B cell (primary cell): Measurements from ENCODE around the gene PLAAT4. TPM values are rescaled to one million over a fixed set of nuclear protein-coding genes. Genes with fewer than 3 reads are reported as not detected.

Experiments
- ATAC-seq: fragments of 200-7000 bp; cut with Tn5 transposase; one replicate; pipeline ENCODE4 v1.10.0; 2021; ENCODE audit warnings: low read depth, mild to moderate bottlenecking, moderate number of reproducible peaks, moderate library complexity
- CTCF ChIA-PET: fragments of 350-600 bp; sonication (Branson Sonifier 250); formaldehyde crosslinking; loops from one replicate; lab custom pipeline; 2021; ENCODE audit warnings: antibody characterized with exemption, inconsistent platforms; lab: Charles Lee
- POLR2A ChIA-PET: fragments of 350-600 bp; sonication (Branson Sonifier 250); formaldehyde crosslinking; loops from one replicate; lab custom pipeline; 2021; ENCODE audit warnings: antibody characterized with exemption; lab: Charles Lee
- DNase-seq: peaks from one replicate; pipeline ENCODE4 v3.0.0; 2013
- H2AFZ ChIP-seq: 2 replicates; pipeline ENCODE4 v1.6.1; 2012; ENCODE audit warnings: mild to moderate bottlenecking, low read depth, low read length; ENCODE audit not compliant: insufficient read depth, poor library complexity, severe bottlenecking
- H3K27ac ChIP-seq, 2 donors: 1 replicate in 1 of 2; 2 replicates in 1 of 2; pipeline ENCODE4 v1.5.1; 2012 to 2013; ENCODE audit warnings: low read length in 2 of 2, mild to moderate bottlenecking in 2 of 2, moderate library complexity in 1 of 2
- H3K27me3 ChIP-seq, 4 experiments: fragments of 200-600 bp in 1 of 4; sonication (generic) in 1 of 4; replicated peaks in 1 of 4; 1 replicate in 2 of 4; 2 replicates in 2 of 4; pipeline versions ENCODE4 v1.6.1 to v1.7.0; 2013 to 2016; ENCODE audit warnings: low read length in 3 of 4, mild to moderate bottlenecking in 2 of 4, mixed read lengths in 1 of 4, moderate library complexity in 1 of 4; ENCODE audit not compliant: insufficient read depth in 4 of 4, control insufficient read depth in 3 of 4; ENCODE audit errors: control extremely low read depth in 1 of 4
- H3K36me3 ChIP-seq, 2 experiments: replicated peaks in 1 of 2; 1 replicate in 1 of 2; 2 replicates in 1 of 2; pipeline versions ENCODE4 v1.6.1 to v1.7.1; 2013; ENCODE audit warnings: low read length in 1 of 2; ENCODE audit not compliant: insufficient read depth in 2 of 2, control insufficient read depth in 1 of 2; ENCODE audit errors: control extremely low read depth in 1 of 2, extremely low read depth in 1 of 2
- H3K4me1 ChIP-seq, 2 donors: fragments of 200-600 bp in 1 of 2; sonication (generic) in 1 of 2; 1 replicate in 1 of 2; 2 replicates in 1 of 2; pipeline versions ENCODE4 v1.5.1 to v1.6.1; 2013 to 2017; ENCODE audit warnings: low read length in 2 of 2; ENCODE audit not compliant: control insufficient read depth in 2 of 2, insufficient read depth in 2 of 2
- H3K4me2 ChIP-seq: replicated peaks from 2 replicates; pipeline ENCODE3; 2012; ENCODE audit warnings: mild to moderate bottlenecking, low read depth, low read length; ENCODE audit not compliant: poor library complexity, severe bottlenecking
- H3K4me3 ChIP-seq, 5 experiments: fragments of 200-600 bp in 1 of 5; sonication (generic) in 1 of 5; 1 replicate in 3 of 5; 2 replicates in 2 of 5; pipeline versions ENCODE4 v1.5.1 to v1.7.0; 2011 to 2016; ENCODE audit warnings: low read length in 4 of 5, mild to moderate bottlenecking in 4 of 5, low read depth in 2 of 5, control low read depth in 1 of 5, moderate library complexity in 1 of 5; ENCODE audit not compliant: insufficient read depth in 1 of 5; ENCODE audit errors: control extremely low read depth in 1 of 5, extremely low read depth in 1 of 5
- H3K79me2 ChIP-seq: fragments of 200-600 bp; sonication (generic); one replicate; pipeline ENCODE4 v1.6.0; 2016; ENCODE audit warnings: low read length; ENCODE audit not compliant: control insufficient read depth, insufficient read depth
- H3K9ac ChIP-seq: fragments of 200-600 bp; sonication (generic); 2 replicates; pipeline ENCODE4 v1.6.1; 2017; ENCODE audit warnings: mild to moderate bottlenecking, low read length, moderate library complexity
- H3K9me3 ChIP-seq, 3 donors: one replicate each; pipeline versions ENCODE4 v1.6.1 to v1.7.1; 2013; ENCODE audit warnings: low read length in 2 of 3; ENCODE audit not compliant: control insufficient read depth in 2 of 3, insufficient read depth in 1 of 3; ENCODE audit errors: control extremely low read depth in 1 of 3
- H4K20me1 ChIP-seq: 2 replicates; pipeline ENCODE4 v1.6.0; 2012; ENCODE audit warnings: mild to moderate bottlenecking, low read length; ENCODE audit not compliant: insufficient read depth, control insufficient read depth, poor library complexity, severe bottlenecking
- H3K27ac Mint-ChIP-seq: one replicate; pipeline ENCODE4 v1.8.0; 2021; ENCODE audit warnings: mixed read lengths
- H3K27me3 Mint-ChIP-seq: one replicate; pipeline ENCODE4 v1.8.0; 2021; ENCODE audit warnings: mixed read lengths
- H3K4me1 Mint-ChIP-seq: one replicate; pipeline ENCODE4 v1.8.0; 2021; ENCODE audit warnings: mixed read lengths
- H3K4me3 Mint-ChIP-seq: one replicate; pipeline ENCODE4 v1.8.0; 2021; ENCODE audit warnings: mixed read lengths
- H3K9me3 Mint-ChIP-seq: one replicate; pipeline ENCODE4 v1.8.0; 2022; ENCODE audit warnings: mixed read lengths; ENCODE audit not compliant: insufficient read depth
- EZH2 ChIP-seq: IDR thresholded peaks from 2 replicates; pipeline ENCODE4 v1.6.1; 2012; ENCODE audit warnings: borderline replicate concordance, low read depth, mild to moderate bottlenecking, moderate library complexity, low read length; ENCODE audit not compliant: insufficient read depth, poor library complexity, severe bottlenecking
- WGBS: methylation state at CpG from one replicate; pipeline ENCODE4 v1.1.5; 2013; ENCODE audit warnings: missing lambda C conversion rate; ENCODE audit not compliant: insufficient coverage; 5-methylcytosine and 5-hydroxymethylcytosine counted together
- intact Hi-C: fragments of 100-400 bp; cut with micrococcal nuclease; formaldehyde crosslinking; loops from one replicate; pipeline ENCODE4 v1.10.0; 2022
- polyA plus RNA-seq: library from polyadenylated mRNA; depleted of rRNA; stranded (reverse); fragments of >200 nt; gene quantifications from 2 replicates; pipeline ENCODE4 v1.2.3, GENCODE V29; 2012
- total RNA-seq, 2 donors: library from RNA; stranded (reverse); fragments of 120-200 nt in 1 of 2; gene quantifications; 1 replicate in 1 of 2; 2 replicates in 1 of 2; pipeline versions ENCODE4 v1.2.3 to v1.2.4, GENCODE V29; 2013 to 2022
- TF ChIP-seq, protein P1 (sequence below): fragments of 200-600 bp; IDR thresholded peaks from one replicate; pipeline ENCODE4 v1.8.0; 2022; ENCODE audit warnings: antibody characterized with exemption, mild to moderate bottlenecking

Gene PLAAT4
- total and polyA plus RNA-seq, 2 donors (not counting 1 experiment from before 2014, with no cell fraction given) = 13.1 to 35.0 TPM

DNA sequence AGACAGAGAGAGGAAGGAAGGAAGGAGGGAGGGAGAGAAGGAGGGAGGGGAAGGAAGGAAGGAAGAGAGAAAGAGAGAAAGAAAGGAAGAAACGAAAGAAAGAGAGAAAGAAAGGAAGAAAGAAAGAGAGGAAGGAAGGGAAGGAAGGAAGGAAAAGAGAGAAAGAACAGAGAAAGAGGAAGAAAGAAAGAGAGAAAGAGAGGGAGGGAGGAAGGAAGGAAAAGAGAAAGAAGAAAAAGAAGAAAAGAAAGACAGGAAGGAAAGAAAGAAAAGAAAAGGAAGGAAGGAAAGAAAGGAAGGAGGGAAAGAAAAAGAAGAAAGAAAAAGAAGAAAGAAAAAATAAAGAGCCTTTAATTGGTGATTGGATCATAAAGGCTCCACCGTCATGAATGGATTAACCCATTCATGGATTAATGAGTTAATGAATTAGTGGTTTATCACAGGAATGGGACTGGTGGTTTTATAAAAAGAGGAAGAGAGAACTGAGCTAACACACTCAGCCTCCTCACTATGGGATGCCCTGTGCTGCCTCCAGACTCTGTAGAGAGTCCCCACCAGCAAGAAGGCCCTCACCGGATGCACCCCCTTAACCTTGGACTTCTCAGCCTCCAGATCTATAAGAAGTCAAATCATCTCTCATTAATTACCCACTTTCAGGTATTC lies 35.5 kb downstream of the PLAAT4 start:
- intact Hi-C loops = loop anchor here (5.0 kb wide), 1 partner anchor 40 kb away; the partner anchor contains the start of gene PLAAT3
- ATAC-seq (peak; percentile 53), DNase-seq (peak; percentile 80)
- Mint-ChIP-seq H3K27me3 (peaks cover 3% of the 10 kb centered on the region), H3K9me3 (no peaks in the 10 kb centered on the region), H3K4me1 (peaks cover 33% of the 10 kb centered on the region), H3K4me3 (peak overlapping the region; percentile 63), H3K27ac (peak overlapping the region; percentile 71)
- no peak overlapping the region for H3K4me3 ChIP-seq
- no peak overlapping the region for H2AFZ ChIP-seq
- CTCF ChIA-PET = no interaction called here
- no peak overlapping the region for H3K27ac ChIP-seq
- no peaks in the 10 kb centered on the region for H3K36me3 ChIP-seq
- peaks cover 28 to 43% of the 10 kb centered on the region in 2 donors for H3K4me1 ChIP-seq
- WGBS = 30% methylated on average over 3 of the region's 3 CpGs
- peak overlapping the region; percentile 56 for H3K4me2 ChIP-seq
- H3K9ac ChIP-seq = no peak overlapping the region
- H4K20me1 ChIP-seq = no peaks in the 10 kb centered on the region
- H3K9me3 ChIP-seq = no peaks in the 10 kb centered on the region
- no peak for TF ChIP-seq EZH2
- TF ChIP-seq, protein P1, sequence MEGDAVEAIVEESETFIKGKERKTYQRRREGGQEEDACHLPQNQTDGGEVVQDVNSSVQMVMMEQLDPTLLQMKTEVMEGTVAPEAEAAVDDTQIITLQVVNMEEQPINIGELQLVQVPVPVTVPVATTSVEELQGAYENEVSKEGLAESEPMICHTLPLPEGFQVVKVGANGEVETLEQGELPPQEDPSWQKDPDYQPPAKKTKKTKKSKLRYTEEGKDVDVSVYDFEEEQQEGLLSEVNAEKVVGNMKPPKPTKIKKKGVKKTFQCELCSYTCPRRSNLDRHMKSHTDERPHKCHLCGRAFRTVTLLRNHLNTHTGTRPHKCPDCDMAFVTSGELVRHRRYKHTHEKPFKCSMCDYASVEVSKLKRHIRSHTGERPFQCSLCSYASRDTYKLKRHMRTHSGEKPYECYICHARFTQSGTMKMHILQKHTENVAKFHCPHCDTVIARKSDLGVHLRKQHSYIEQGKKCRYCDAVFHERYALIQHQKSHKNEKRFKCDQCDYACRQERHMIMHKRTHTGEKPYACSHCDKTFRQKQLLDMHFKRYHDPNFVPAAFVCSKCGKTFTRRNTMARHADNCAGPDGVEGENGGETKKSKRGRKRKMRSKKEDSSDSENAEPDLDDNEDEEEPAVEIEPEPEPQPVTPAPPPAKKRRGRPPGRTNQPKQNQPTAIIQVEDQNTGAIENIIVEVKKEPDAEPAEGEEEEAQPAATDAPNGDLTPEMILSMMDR = peak; percentile 60
- no peaks in the 10 kb centered on the region for H3K79me2 ChIP-seq
- POLR2A ChIA-PET = no interaction called here
- H3K27me3 ChIP-seq = no peaks in the 10 kb centered on the region
